ENCODE data around the gene POLR1E. TPM values are rescaled to one million over a fixed set of nuclear protein-coding genes. Genes with fewer than 3 reads are reported as not detected.
A peak's percentile ranks its signal among the peaks of the same experiment; 100 is the strongest.

Gene POLR1E
- polyA plus RNA-seq (2011; rRNA removed) (21.6 and 28.7 TPM in 2 replicates), polyA minus RNA-seq (2011; rRNA and poly(A)+ RNA removed) (9.7 and 12.7 TPM in 2 replicates)

- DNase-seq (ENCODE audit: low read depth) = peak; percentile 57
- POLR2A ChIA-PET = interaction anchor here (1.9 kb wide), 1 partner anchor 90 kb away, joined by 5 read pairs; the partner anchor contains the start of gene FBXO10
- Histone ChIP-seq H3K4me3 (ENCODE audit: low read depth, low read length) (peak within 1 kb of the TSS; percentile 62), H3K36me3 (ENCODE audit: control insufficient read depth, insufficient read depth, low read length) (peaks cover 1% of the 10 kb centered on the region; the same call in 1 of the 2 replicates), H3K27me3 (ENCODE audit: control insufficient read depth, insufficient read depth, low read length) (no peaks in the 10 kb centered on the region)
- no peak for TF ChIP-seq CTCF (IDR thresholded peaks at IDR 0.05; ENCODE audit: insufficient read depth, low read depth, low read length)
- CTCF ChIA-PET = interaction anchor here (0.7 to 1.7 kb wide), 6 partner anchors 13 to 109 kb away, joined by 3 to 6 read pairs (median 3); partner anchors contain the start of gene FBXO10
Measured at GRCh38 chr9:37485389-37486255, at the start of gene POLR1E. Gene POLR1E, plus strand, starts transcription at chr9:37485948. Its CDS starts 100 bp downstream, at chr9:37486048.

GRCh38 chr9:37436540-37436939 lies 49.2 kb upstream of the POLR1E start:
- POLR2A ChIA-PET = no interaction called here
- no peak for DNase-seq (ENCODE audit: low read depth)
- H3K4me3 ChIP-seq (ENCODE audit: low read depth, low read length) = no peak overlapping the region
- H3K36me3 ChIP-seq (ENCODE audit: control insufficient read depth, insufficient read depth, low read length) = peaks cover 33% of the 10 kb centered on the region
- CTCF ChIA-PET = no interaction called here
- no peak for TF ChIP-seq CTCF (IDR thresholded peaks at IDR 0.05; ENCODE audit: insufficient read depth, low read depth, low read length)
- no peaks in the 10 kb centered on the region for H3K27me3 ChIP-seq (ENCODE audit: control insufficient read depth, insufficient read depth, low read length)

- TF ChIP-seq CTCF (IDR thresholded peaks at IDR 0.05; ENCODE audit: insufficient read depth, low read depth, low read length) = no peak
- no peaks in the 10 kb centered on the region for H3K27me3 ChIP-seq (ENCODE audit: control insufficient read depth, insufficient read depth, low read length)
- DNase-seq (ENCODE audit: low read depth) = no peak
- CTCF ChIA-PET = no interaction called here
- POLR2A ChIA-PET = no interaction called here
- peaks cover 33% of the 10 kb centered on the region for H3K36me3 ChIP-seq (ENCODE audit: control insufficient read depth, insufficient read depth, low read length)
- H3K4me3 ChIP-seq (ENCODE audit: low read depth, low read length) = no peak overlapping the region
Measured at GRCh38 chr9:37437010-37437409, 48.7 kb upstream of the POLR1E start.

GRCh38 chr9:37437621-37438020 lies 48.1 kb upstream of the POLR1E start:
- Histone ChIP-seq H3K36me3 (ENCODE audit: control insufficient read depth, insufficient read depth, low read length) (peaks cover 34% of the 10 kb centered on the region), H3K4me3 (ENCODE audit: low read depth, low read length) (no peak overlapping the region), H3K27me3 (ENCODE audit: control insufficient read depth, insufficient read depth, low read length) (no peaks in the 10 kb centered on the region)
- ChIA-PET POLR2A (no interaction called here), CTCF (no interaction called here)
- DNase-seq (ENCODE audit: low read depth) = no peak
- no peak for TF ChIP-seq CTCF (IDR thresholded peaks at IDR 0.05; ENCODE audit: insufficient read depth, low read depth, low read length)

- no peak for TF ChIP-seq CTCF (IDR thresholded peaks at IDR 0.05; ENCODE audit: insufficient read depth, low read depth, low read length)
- ChIA-PET CTCF (interaction anchor here (1.3 kb wide), 1 partner anchor 12 kb away, joined by 3 read pairs; no protein-coding TSS in a partner anchor), POLR2A (no interaction called here)
- Histone ChIP-seq H3K27me3 (ENCODE audit: control insufficient read depth, insufficient read depth, low read length) (no peaks in the 10 kb centered on the region), H3K4me3 (ENCODE audit: low read depth, low read length) (no peak overlapping the region), H3K36me3 (ENCODE audit: control insufficient read depth, insufficient read depth, low read length) (peaks cover 33% of the 10 kb centered on the region)
- no peak for DNase-seq (ENCODE audit: low read depth)
Measured at GRCh38 chr9:37438359-37438758, 47.4 kb upstream of the POLR1E start.
